ENCODE data around the gene ACBD3. TPM values are rescaled to one million over a fixed set of nuclear protein-coding genes. Genes with fewer than 3 reads are reported as not detected.

Gene ACBD3
- total and polyA plus RNA-seq, 2 donors = 18.9 to 77.0 TPM

DNA sequence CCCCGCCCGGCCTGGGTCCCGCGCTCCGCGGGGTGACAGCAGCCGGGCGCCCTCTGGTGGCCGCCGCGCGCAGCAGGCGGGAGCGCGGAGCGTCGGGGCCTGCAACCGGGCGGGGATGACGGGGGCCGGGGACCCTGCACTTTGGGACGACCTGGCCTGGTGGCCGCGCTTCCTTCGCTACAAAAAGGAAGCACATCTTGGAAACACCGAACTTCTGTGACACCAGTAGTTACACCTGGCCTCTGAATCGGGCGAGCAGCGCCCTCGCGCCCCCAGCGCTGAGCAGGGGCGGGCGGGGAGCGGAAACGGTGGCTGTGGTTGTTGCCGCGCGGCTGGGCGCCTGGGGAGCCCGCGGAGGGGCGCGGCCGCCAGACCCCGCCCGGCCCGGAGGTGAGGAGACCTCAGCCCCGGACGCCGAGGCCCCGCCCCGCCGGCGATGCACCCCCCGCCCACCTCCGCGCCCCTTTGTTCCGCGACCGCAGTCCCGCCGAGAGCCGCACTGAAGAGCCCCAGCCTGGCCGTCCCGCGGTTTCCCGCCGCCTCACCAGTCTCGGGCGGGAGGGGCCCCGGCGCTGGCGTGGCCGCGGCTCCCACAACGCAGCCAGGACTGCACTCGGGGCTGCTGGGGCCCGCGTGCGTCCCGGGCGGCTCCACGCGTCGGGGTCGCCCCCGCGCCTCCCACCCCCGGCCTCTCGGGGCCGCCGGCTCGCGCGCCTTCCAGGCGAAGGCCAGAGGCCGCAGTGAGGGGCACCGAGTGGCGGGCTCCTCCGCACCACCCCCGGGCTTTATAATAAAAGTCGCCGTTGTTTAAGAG lies 64.7 kb downstream of the ACBD3 start:
- Histone ChIP-seq H3K4me3 (ENCODE audit: low read depth, low read length) (peak overlapping the region; percentile 70), H3K4me1 (ENCODE audit: insufficient read depth) (no peaks in the 10 kb centered on the region), H3K27ac (ENCODE audit: low read depth) (peak overlapping the region; percentile 61), H3K36me3 (ENCODE audit: insufficient read depth) (no peaks in the 10 kb centered on the region)
- DNase-seq (ENCODE audit: extremely low spot score) = no peak
- WGBS = under 1% methylated on average over 104 of the region's 104 CpGs

DNA sequence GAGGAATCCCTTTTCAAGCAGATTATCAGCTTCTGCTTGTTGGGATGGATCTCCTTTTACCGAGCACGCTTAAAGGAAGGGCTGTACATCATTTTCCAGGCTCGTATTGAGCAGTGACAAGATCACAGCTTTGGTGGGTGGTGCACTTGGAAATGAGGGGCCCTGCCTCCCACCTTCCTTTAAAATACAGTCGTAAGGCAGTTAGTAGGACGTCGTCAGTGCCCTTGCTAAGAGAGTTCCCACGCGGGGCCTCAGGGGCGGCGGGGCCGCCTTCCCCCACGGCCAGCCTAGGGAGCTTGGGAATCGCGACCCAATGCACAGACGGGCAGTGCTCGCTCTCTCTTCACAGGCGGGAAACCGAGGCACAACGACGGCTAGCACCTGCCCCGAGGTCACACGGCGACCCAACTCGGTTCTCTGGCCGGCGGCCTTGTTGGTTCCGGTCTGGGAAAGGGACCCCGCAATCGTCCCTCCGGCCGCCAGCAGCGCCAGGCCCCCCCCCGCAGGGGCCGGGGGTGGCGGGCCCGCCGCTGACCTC lies 65.4 kb downstream of the ACBD3 start:
- Histone ChIP-seq H3K4me1 (ENCODE audit: insufficient read depth) (no peaks in the 10 kb centered on the region), H3K4me3 (ENCODE audit: low read depth, low read length) (peak overlapping the region; percentile 70), H3K27ac (ENCODE audit: low read depth) (no peak overlapping the region), H3K36me3 (ENCODE audit: insufficient read depth) (no peaks in the 10 kb centered on the region)
- WGBS = 16% methylated on average over 37 of the region's 37 CpGs
- DNase-seq (ENCODE audit: extremely low spot score) = no peak

DNA sequence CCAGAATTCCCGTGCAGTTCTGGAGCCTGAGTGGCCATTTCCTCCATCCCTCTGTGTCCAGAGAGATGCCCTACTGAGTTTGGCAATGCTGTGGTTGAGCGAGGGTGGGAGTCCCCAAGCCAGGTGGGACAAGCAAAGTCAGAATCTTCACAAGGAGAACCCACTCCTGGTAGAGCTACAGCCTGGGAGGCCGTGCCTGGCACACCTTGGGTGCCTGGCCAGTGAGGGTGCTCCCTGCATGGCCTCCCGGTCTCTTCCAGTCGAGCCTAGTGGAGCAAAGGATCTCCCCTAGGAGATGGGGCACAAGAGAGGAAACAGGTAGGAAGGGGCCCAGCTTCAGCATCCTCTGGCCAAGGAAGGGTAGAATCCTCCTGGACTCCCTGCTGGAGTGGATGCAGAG lies 66.1 kb downstream of the ACBD3 start:
- 90% methylated on average over 5 of the region's 5 CpGs for WGBS
- no peak overlapping the region for H3K27ac ChIP-seq (ENCODE audit: low read depth)
- no peaks in the 10 kb centered on the region for H3K4me1 ChIP-seq (ENCODE audit: insufficient read depth)
- no peaks in the 10 kb centered on the region for H3K36me3 ChIP-seq (ENCODE audit: insufficient read depth)
- H3K4me3 ChIP-seq (ENCODE audit: low read depth, low read length) = no peak overlapping the region
- no peak for DNase-seq (ENCODE audit: extremely low spot score)

DNA sequence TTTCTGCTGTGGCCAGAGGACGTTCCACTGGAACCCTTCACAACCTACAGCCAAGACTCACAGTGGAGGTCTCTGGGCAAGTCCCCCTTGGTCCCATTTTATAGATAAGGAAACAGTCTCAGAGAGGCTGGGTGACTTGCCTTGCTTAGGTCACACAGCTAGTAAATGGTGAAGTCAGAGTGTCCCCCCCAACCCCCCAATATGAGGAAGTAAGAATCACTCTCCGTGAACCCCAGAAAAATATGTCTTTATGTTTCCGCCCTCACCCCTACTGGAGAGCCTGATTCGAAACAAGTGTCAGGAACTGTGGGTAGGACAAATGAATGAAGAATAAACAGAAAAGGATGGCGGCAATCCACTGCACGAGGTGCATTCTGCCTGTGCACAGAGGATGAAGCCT lies 67.4 kb downstream of the ACBD3 start:
- WGBS = 85% methylated on average over 6 of the region's 6 CpGs
- H3K36me3 ChIP-seq (ENCODE audit: insufficient read depth) = no peaks in the 10 kb centered on the region
- no peaks in the 10 kb centered on the region for H3K4me1 ChIP-seq (ENCODE audit: insufficient read depth)
- no peak for DNase-seq (ENCODE audit: extremely low spot score)
- no peak overlapping the region for H3K27ac ChIP-seq (ENCODE audit: low read depth)
- H3K4me3 ChIP-seq (ENCODE audit: low read depth, low read length) = no peak overlapping the region

DNA sequence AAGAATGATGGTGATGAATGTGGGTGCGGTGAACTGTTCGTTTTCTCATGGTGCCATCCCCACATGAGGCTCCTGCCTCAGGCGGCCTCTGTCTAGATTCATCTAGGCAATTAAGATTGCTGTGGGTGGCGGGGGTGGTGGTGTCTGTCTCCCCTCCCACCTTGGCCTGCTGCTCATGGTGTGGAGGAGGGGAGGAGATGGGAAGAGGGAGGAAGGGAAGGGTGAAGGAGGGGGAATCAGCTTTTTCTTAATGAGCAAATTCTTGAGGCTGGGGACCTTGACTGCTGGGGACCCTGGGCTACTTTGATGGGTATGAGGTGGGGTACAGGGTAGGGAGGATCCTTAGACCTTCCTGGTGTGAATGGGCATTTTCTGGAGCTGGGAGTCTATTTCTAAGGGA lies 68.2 kb downstream of the ACBD3 start:
- H3K4me1 ChIP-seq (ENCODE audit: insufficient read depth) = no peaks in the 10 kb centered on the region

DNA sequence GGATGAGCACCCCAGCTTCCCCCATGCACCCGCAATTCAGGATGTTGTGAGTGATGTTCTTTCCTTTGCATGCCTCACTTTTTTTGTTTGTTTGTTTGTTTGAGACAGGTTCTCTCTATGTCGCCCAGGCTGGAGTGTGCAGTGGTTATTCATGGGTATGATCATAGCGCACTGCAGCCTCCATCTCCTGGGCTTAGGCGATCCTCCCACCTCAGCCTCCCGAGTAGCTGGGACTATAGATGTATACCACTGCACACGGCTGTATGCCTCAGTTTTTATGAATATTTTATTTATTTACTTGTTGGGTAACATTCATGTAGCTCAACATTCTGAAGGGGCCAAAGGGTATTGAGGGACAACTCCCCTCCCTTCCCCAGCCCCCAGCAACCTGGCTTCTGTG lies 69.2 kb downstream of the ACBD3 start:
- no peak for DNase-seq (ENCODE audit: extremely low spot score)
- WGBS = 84% methylated on average over 6 of the region's 6 CpGs
- H3K4me1 ChIP-seq (ENCODE audit: insufficient read depth) = no peaks in the 10 kb centered on the region
- no peak overlapping the region for H3K4me3 ChIP-seq (ENCODE audit: low read depth, low read length)
- H3K36me3 ChIP-seq (ENCODE audit: insufficient read depth) = no peaks in the 10 kb centered on the region
- H3K27ac ChIP-seq (ENCODE audit: low read depth) = no peak overlapping the region

More for the DNA sequence above, 68.2 kb downstream of the ACBD3 start:
- no peak overlapping the region for H3K27ac ChIP-seq (ENCODE audit: low read depth)
- 89% methylated on average over 4 of the region's 4 CpGs for WGBS
- no peak overlapping the region for H3K4me3 ChIP-seq (ENCODE audit: low read depth, low read length)
- DNase-seq (ENCODE audit: extremely low spot score) = no peak
- H3K36me3 ChIP-seq (ENCODE audit: insufficient read depth) = no peaks in the 10 kb centered on the region

DNA sequence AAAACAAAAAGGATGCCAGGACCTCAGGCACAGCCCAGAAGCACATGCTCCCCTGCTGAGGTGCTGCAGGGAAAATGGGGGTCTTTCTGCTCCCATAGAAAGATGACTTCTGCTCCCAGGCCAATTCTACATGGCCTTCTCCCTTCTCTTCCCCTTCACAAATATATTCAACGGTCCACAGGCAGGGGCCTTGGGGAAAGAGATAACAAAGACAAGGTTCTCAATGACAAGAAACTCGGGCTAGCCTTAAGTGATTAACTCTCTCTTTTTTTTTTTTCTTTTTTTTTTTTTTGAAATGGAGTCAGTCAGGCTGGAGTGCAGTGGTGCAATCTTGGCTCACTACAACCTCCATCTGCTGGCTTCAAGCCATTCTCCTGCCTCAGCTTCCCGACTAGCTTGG lies 69.9 kb downstream of the ACBD3 start:
- no peak for DNase-seq (ENCODE audit: extremely low spot score)
- Histone ChIP-seq H3K4me3 (ENCODE audit: low read depth, low read length) (no peak overlapping the region), H3K4me1 (ENCODE audit: insufficient read depth) (no peaks in the 10 kb centered on the region), H3K36me3 (ENCODE audit: insufficient read depth) (no peaks in the 10 kb centered on the region), H3K27ac (ENCODE audit: low read depth) (no peak overlapping the region)
- 62% methylated on average over 3 of the region's 3 CpGs for WGBS

DNA sequence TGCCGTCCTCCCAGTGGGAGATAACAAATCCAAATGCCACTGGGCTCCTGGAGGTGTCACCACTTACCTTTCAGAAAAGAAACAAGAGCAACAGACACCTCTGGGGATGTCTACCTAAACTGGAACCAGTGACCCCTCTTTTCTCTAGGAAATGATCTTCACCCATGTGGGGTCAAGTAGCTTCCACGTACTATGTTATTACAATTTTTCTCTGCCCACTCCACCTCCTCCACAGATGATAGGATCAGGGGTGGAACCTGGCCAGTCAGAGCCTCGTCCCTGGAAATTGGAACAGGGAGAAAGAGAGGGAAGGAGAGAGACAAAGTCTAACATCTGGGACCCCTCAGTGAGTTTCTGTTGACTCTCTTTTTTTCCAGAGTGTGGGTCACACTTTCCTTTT lies 73.9 kb downstream of the ACBD3 start:
- H3K27ac ChIP-seq (ENCODE audit: low read depth) = no peak overlapping the region
- WGBS = 86% methylated on average over 3 of the region's 3 CpGs
- H3K4me1 ChIP-seq (ENCODE audit: insufficient read depth) = no peaks in the 10 kb centered on the region
- DNase-seq (ENCODE audit: extremely low spot score) = no peak
- H3K36me3 ChIP-seq (ENCODE audit: insufficient read depth) = no peaks in the 10 kb centered on the region
- H3K4me3 ChIP-seq (ENCODE audit: low read depth, low read length) = no peak overlapping the region

DNA sequence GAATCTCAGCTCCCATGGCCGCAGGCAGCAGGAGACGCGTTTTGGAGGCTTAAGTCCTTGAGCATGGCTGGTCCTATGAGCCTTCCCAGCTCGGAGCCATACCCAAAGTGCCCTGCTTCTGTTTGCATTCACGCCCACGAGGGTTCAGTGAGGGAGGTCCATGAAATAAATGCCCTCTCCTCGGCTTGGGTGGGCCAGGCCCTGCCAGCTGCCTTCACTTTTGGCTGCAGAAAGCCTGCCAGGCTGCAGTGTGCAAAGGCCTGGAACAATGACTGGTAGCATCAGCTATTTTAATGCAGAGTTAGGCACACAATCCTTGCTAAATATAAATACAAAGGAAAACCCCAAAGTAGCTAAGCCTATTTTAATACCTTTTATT lies 74.7 kb downstream of the ACBD3 start:
- Histone ChIP-seq H3K4me1 (ENCODE audit: insufficient read depth) (no peaks in the 10 kb centered on the region), H3K27ac (ENCODE audit: low read depth) (no peak overlapping the region), H3K36me3 (ENCODE audit: insufficient read depth) (no peaks in the 10 kb centered on the region), H3K4me3 (ENCODE audit: low read depth, low read length) (no peak overlapping the region)
- no peak for DNase-seq (ENCODE audit: extremely low spot score)
- 74% methylated on average over 7 of the region's 7 CpGs for WGBS

DNA sequence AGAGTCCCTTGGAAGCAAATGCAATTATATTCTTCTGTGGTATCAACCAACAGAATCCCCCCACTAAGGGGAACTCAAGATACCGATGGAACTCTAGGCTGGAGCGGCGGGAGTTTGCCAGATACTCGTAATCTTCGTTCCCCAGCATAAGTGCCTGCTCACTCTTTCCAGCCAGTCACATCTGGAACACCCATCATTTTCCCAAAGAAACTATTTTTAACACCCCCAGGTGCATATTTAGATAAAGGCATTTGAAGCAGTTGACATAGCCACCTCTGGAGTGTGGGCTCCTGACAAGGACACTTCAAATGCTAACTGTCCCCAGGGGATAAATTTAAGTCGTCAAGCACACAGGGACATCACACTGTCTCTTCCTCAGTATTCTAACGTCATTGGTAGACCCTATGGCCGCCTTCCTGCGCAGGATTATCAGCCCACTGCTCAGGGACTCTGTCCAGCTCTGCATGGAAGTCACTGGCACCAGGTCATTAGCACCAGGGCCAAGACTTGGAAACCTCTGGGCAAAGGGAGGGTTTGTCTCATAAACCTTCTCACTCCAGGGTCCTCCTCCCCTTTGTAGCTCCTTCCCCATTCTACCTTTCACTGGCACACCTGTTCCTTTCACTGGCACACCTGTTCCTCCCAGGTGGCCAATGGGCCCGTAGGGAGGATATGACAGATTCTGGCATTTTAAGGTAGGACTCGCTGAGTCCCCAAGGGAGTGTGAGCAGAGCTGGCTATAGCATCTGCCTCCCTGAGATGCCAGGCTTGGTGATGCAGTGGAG lies 75.3 kb downstream of the ACBD3 start:
- no peak for DNase-seq (ENCODE audit: extremely low spot score)
- Histone ChIP-seq H3K4me1 (ENCODE audit: insufficient read depth) (no peaks in the 10 kb centered on the region), H3K27ac (ENCODE audit: low read depth) (peak overlapping the region; percentile 99), H3K36me3 (ENCODE audit: insufficient read depth) (no peaks in the 10 kb centered on the region), H3K4me3 (ENCODE audit: low read depth, low read length) (peak overlapping the region; percentile 76)
- 39% methylated on average over 11 of the region's 11 CpGs for WGBS

DNA sequence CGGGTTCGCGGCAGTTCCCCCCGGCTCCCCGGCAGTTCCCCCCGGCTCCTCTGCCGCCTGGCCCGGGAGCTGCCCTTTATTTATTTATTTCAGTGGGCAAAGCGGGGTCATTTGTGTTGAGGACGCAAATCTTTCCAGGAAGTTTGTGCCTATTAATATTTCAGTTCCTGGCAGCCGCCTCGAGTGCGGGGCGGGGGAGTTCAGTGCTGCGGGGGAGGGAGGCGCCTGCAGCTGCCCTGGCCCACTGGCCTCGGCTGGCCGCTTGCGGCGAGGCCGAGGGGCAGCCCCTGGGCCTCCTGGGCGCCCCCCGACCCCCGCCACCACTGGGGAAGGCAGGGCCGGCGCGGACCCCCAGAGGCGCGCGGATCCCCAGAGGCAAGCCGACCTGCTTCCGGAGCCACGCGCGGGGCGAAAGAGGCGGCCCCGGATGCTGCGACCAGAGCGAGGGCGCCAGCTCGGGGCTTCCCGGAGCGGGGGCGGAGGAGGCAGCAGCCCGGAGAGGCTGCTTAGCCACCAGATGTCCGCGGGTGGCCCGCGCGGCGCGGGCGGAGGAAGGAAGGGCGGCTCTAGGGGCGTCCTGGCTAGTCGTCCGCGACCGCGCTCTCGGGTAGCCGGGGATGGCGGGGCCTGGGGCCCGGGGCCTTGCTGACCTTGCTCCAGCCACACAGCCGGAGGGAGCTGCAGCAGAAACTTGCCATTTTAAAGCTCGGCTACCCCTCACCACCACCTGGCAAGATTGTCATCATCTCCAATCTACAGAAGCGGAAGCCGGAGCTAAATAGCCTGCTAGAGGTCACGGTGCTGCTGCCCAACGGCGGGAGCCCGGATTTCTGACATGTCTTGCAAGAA lies 76.1 kb downstream of the ACBD3 start:
- Histone ChIP-seq H3K36me3 (ENCODE audit: insufficient read depth) (no peaks in the 10 kb centered on the region), H3K4me1 (ENCODE audit: insufficient read depth) (no peaks in the 10 kb centered on the region), H3K4me3 (ENCODE audit: low read depth, low read length) (peak overlapping the region; percentile 76), H3K27ac (ENCODE audit: low read depth) (peak overlapping the region; percentile 99)
- WGBS = under 1% methylated on average over 73 of the region's 73 CpGs
- peak; percentile 76 for DNase-seq (ENCODE audit: extremely low spot score)

DNA sequence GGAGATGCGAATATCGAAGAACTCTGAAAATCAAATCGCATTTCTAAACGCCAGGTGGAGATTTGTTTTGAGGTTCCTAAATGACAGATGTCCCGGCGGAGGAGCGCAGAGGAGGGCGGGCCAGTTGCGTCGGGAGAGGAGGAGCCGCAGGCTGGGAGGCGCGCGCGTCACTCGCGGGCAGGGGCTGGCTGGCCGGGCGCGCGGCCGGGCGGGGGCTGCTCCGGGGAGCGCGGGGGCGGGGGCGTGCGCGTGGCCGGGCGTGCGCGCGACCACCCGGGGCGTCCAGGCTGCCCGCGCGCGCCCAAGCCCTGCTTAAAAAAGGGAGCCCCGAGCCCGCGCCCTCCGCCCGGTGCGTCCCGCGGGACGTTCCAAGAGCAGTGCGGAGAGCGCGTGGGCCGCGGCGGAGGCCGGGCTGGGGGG lies 76.7 kb downstream of the ACBD3 start:
- Histone ChIP-seq H3K4me3 (ENCODE audit: low read depth, low read length) (peak overlapping the region; percentile 76), H3K36me3 (ENCODE audit: insufficient read depth) (no peaks in the 10 kb centered on the region), H3K4me1 (ENCODE audit: insufficient read depth) (no peaks in the 10 kb centered on the region), H3K27ac (ENCODE audit: low read depth) (peak overlapping the region; percentile 99)
- DNase-seq (ENCODE audit: extremely low spot score) = peak; percentile 66
- 1% methylated on average over 57 of the region's 57 CpGs for WGBS

Measured in urinary bladder (tissue), 4 donors.